ENCODE measurements around the gene TMEM17.

TMEM17 gene

GRCh38 chr2:62498739-62499138, 7.3 kb downstream of the TMEM17 start:
- Histone ChIP-seq H3K4me3 (ENCODE audit: low read depth, low read length, poor library complexity, severe bottlenecking) (no peak overlapping the region), H3K36me3 (ENCODE audit: insufficient read depth, low read length) (no peaks in the 10 kb centered on the region), H2AFZ (ENCODE audit: low read length) (no peak overlapping the region), H3K9ac (ENCODE audit: low read length) (no peak overlapping the region), H3K27ac (ENCODE audit: low read depth, low read length, poor library complexity, severe bottlenecking) (no peak overlapping the region), H3K9me3 (ENCODE audit: low read length) (no peaks in the 10 kb centered on the region), H3K9me2 (ENCODE audit: low read depth, low read length) (no peaks in the 10 kb centered on the region), H3K79me2 (ENCODE audit: insufficient read depth, low read length) (no peaks in the 10 kb centered on the region), H3K4me2 (ENCODE audit: low read length) (no peak overlapping the region), H3K4me1 (ENCODE audit: insufficient read depth, low read length, severe bottlenecking) (no peaks in the 10 kb centered on the region), H3F3A (ENCODE audit: insufficient read depth, low read length) (no peaks in the 10 kb centered on the region), H3K27me3 (ENCODE audit: insufficient read depth, low read length) (no peaks in the 10 kb centered on the region; the same call in 1 of the 2 replicates), H4K20me1 (ENCODE audit: insufficient read depth, low read length) (no peaks in the 10 kb centered on the region)
- TF ChIP-seq CTCF (IDR thresholded peaks at IDR 0.05; ENCODE audit: low read length): no peak

GRCh38 chr2:62495761-62496160, 10.2 kb downstream of the TMEM17 start:
- Histone ChIP-seq H4K20me1 (ENCODE audit: insufficient read depth, low read length) (no peaks in the 10 kb centered on the region), H3K4me3 (ENCODE audit: low read depth, low read length, poor library complexity, severe bottlenecking) (no peak overlapping the region), H3K4me1 (ENCODE audit: insufficient read depth, low read length, severe bottlenecking) (no peaks in the 10 kb centered on the region), H3K36me3 (ENCODE audit: insufficient read depth, low read length) (no peaks in the 10 kb centered on the region), H3K9me2 (ENCODE audit: low read depth, low read length) (no peaks in the 10 kb centered on the region), H3K27ac (ENCODE audit: low read depth, low read length, poor library complexity, severe bottlenecking) (no peak overlapping the region), H3K4me2 (ENCODE audit: low read length) (no peak overlapping the region), H2AFZ (ENCODE audit: low read length) (no peak overlapping the region), H3K79me2 (ENCODE audit: insufficient read depth, low read length) (no peaks in the 10 kb centered on the region), H3K27me3 (ENCODE audit: insufficient read depth, low read length) (no peaks in the 10 kb centered on the region; the same call in 1 of the 2 replicates), H3F3A (ENCODE audit: insufficient read depth, low read length) (no peaks in the 10 kb centered on the region), H3K9me3 (ENCODE audit: low read length) (no peaks in the 10 kb centered on the region), H3K9ac (ENCODE audit: low read length) (no peak overlapping the region)
- TF ChIP-seq EZH2 (IDR thresholded peaks at IDR 0.05; ENCODE audit: borderline replicate concordance, low read length) (no peak), CTCF (IDR thresholded peaks at IDR 0.05; ENCODE audit: low read length) (no peak)

DNA sequence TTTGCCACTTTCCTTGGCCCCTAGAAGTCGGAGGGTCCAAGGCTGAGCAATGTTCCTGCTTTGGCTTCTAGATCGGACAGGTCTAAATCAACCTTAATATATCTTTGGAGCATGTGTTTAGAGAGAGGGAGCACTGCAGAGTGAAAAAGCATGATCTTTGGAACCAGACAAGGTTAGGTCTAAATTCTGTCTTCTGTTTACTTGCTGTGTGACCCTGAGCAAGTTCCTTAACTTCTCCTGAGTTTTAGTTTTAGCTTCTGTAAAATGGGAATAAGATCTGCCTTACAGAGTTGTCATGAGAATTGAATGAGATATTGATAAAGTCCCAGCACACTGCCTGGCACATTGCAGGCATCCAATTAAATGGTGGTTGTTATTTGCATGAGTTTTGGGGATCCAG, 13.9 kb downstream of the TMEM17 start:
- Histone ChIP-seq H3K36me3 (ENCODE audit: insufficient read depth, low read length) (no peaks in the 10 kb centered on the region), H3K4me2 (ENCODE audit: low read length) (no peak overlapping the region), H3F3A (ENCODE audit: insufficient read depth, low read length) (no peaks in the 10 kb centered on the region), H3K27me3 (ENCODE audit: insufficient read depth, low read length) (no peaks in the 10 kb centered on the region; the same call in 1 of the 2 replicates), H3K9me2 (ENCODE audit: low read depth, low read length) (no peaks in the 10 kb centered on the region), H3K9me3 (ENCODE audit: low read length) (no peaks in the 10 kb centered on the region), H3K4me1 (ENCODE audit: insufficient read depth, low read length, severe bottlenecking) (no peaks in the 10 kb centered on the region), H3K4me3 (ENCODE audit: low read depth, low read length, poor library complexity, severe bottlenecking) (no peak overlapping the region), H3K79me2 (ENCODE audit: insufficient read depth, low read length) (no peaks in the 10 kb centered on the region), H4K20me1 (ENCODE audit: insufficient read depth, low read length) (no peaks in the 10 kb centered on the region), H3K9ac (ENCODE audit: low read length) (no peak overlapping the region), H3K27ac (ENCODE audit: low read depth, low read length, poor library complexity, severe bottlenecking) (no peak overlapping the region), H2AFZ (ENCODE audit: low read length) (no peak overlapping the region)
- TF ChIP-seq EZH2 (IDR thresholded peaks at IDR 0.05; ENCODE audit: borderline replicate concordance, low read length) (no peak), CTCF (IDR thresholded peaks at IDR 0.05; ENCODE audit: low read length) (no peak)
